ENCODE data around the gene GJB3.

GRCh38 chr1:34753163-34753562, 27.9 kb upstream of the GJB3 start:
- TF ChIP-seq POLR2A (IDR thresholded peaks at IDR 0.05; ENCODE audit: low read depth, low read length) = no peak
- no peak for TF ChIP-seq POLR2AphosphoS5 (IDR thresholded peaks at IDR 0.05; ENCODE audit: low read depth, low read length)
- no peak for TF ChIP-seq TAF1 (IDR thresholded peaks at IDR 0.05; ENCODE audit: low read depth, low read length)
